GM04504 (cell line): Measurements from ENCODE around the gene ZNF592.
"Not testable (repeated sequence)": the region's sequence is repeated elsewhere in the genome, so short reads cannot be mapped to it uniquely, and the experiment has no call there.

ENCODE experiments used
- DNase-seq: peaks from one replicate; pipeline ENCODE4 v3.0.0-alpha.2; 2012; ENCODE audit warnings: low read depth

Gene ZNF592

GRCh38 chr15:84748274-84749110, at the start of gene ZNF592:
Gene ZNF592 (plus strand): TSS chr15:84748592. CDS start chr15:84782676, 34,084 bp downstream.
- DNase-seq = peak; percentile 64

- no peak for DNase-seq
These were observed 48.7 kb upstream of the ZNF592 start for GRCh38 chr15:84699538-84700191.

- no peak for DNase-seq
These were observed 45.4 kb upstream of the ZNF592 start for GRCh38 chr15:84702961-84703482.

- no peak for DNase-seq
These were observed 44.6 kb upstream of the ZNF592 start for GRCh38 chr15:84703808-84704207.

- no peak for DNase-seq
These were observed 34.0 kb upstream of the ZNF592 start for GRCh38 chr15:84714372-84714771.

DNA sequence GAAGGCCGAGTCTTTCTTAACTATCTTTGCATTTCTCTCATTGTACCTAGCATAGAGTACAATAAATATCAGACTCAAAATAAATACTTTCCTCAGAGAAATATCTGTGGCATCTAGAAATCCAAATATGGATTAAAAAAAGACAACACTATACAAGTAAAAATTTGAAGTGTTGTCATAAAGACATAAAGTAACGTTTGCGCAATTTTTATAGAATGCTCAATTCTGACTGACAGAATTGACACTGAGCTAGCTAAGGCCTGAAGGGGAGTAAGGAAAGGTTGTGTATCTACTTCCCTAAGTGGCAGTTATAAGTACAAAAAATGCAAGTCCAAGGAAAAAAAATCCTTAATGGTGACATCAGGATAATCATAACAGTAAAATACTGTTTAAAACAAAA, 33.6 kb upstream of the ZNF592 start:
- no peak for DNase-seq

- no peak for DNase-seq
These were observed 32.9 kb upstream of the ZNF592 start for GRCh38 chr15:84715441-84716035.

DNA sequence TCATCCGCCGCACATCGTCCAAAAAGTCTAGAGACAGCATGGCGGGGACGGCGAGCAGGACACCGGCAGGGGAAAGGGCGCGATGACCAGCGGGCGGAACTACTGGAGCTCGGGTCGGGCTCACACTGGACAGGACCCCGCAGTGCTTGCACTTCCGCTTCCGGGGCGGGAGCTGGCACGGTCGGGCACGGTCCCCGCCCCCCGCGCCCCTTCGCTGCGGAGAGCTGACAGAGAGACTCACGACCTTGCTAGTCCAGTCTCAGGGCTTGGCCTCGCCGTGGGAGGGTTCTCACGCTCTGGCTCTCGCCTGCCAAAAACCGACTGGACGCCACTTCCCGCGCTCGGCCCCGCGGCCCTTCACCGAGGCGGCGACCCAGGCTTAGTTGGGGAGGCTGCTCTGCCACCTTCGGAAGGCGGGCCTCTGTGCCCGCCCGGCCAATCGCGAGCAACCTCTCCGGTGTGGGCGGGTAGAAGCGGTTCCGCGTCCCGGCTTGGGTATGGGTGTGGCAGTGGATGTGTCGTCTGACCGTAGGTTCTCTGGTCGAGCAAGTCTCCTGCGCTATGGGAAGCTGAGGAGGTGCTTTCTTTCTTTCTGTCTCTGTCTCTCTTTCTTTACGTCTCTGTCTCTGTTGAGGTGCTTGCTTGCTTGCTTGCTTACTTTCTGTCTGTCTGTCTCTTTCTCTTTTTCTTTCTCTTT, 32.2 kb upstream of the ZNF592 start, which contains the start of gene SEC11A:
TSS of gene SEC11A (minus strand) at position 104 of the 697 bp plus-strand sequence. CDS start at position 40, 64 bp downstream.
- DNase-seq = peak; percentile 89

DNA sequence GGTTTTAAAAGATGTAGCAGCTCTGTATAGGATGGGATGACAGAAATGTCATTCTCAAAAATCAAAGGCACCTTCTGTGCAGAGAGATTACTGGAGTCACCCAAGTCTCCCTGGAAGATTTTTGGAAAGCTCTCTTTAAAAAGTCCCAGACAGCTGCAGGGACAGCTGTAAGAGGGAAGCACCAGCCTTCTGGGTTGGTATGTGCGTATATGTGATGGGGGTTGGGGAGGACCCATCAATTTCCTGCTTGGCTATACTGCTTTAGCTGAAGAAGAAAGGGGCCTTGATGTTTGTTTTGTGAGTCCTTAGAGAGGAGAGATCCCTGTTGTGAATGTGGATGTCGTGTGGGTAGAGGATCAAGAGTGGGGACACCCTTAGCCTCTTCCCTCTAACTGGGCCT, 27.0 kb upstream of the ZNF592 start:
- no peak for DNase-seq

- DNase-seq = no peak
These were observed 25.8 kb upstream of the ZNF592 start for GRCh38 chr15:84722628-84723027.

DNA sequence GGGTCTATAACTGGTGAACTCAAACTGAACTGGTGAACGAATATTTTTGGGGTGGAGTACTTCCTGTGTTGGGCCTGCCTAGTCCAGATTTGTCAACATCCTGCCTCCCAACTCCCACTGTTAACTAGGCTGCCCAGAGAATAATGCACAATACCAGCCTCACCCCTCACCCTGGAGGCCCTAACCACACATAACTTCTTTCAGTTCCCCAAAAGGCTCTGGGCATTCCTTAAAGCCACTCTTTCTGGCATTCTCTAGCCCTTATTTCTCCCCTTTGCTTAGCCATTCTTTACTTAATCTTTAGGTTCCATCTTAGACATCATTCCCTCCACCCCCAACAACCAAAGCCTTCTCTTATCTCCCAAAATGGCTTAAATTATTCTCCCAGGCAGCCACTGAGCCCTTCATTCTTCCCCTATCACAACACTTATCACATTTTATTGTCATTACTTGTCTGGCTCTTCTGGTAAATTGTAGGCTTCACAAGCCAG, 23.3 kb upstream of the ZNF592 start:
- no peak for DNase-seq

- DNase-seq = no peak
These were observed 21.0 kb upstream of the ZNF592 start for GRCh38 chr15:84727429-84727828.

GRCh38 chr15:84731774-84732173, 16.6 kb upstream of the ZNF592 start:
- peak; percentile 63 for DNase-seq

- no peak for DNase-seq
These were observed 13.5 kb upstream of the ZNF592 start for GRCh38 chr15:84734794-84735479.

DNA sequence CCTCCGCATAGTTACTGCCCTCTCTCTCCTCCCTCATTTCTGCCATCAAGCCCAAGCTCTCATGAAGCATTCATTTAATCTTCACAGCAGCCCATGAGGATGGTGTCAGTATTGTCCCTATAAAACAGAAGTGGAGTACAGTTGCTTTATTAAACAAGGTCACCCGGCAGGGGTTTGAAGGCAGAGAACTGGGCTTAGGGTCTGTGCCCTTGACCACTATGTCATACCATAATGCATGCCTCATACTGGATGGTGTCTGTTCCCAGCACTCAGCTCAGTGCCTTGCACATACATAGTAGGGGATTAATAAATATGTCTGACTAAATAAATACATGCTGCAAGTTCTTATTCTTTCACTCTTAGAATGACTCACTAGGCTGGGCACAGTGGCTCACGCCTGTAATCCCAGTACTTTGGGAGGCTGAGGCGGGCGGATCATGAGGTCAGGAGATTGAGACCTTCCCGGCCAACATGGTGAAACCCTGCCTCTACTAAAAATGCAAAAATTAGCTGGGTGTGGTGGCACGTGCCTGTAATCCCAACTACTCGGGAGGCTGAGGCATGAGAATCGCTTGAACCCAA, 12.8 kb upstream of the ZNF592 start:
- not testable (repeated sequence) for DNase-seq

- DNase-seq = no peak
These were observed 12.0 kb upstream of the ZNF592 start for GRCh38 chr15:84736375-84736774.

- no peak for DNase-seq
These were observed 11.4 kb upstream of the ZNF592 start for GRCh38 chr15:84737005-84737404.

- DNase-seq = no peak
These were observed 7.7 kb upstream of the ZNF592 start for GRCh38 chr15:84740691-84741090.

DNA sequence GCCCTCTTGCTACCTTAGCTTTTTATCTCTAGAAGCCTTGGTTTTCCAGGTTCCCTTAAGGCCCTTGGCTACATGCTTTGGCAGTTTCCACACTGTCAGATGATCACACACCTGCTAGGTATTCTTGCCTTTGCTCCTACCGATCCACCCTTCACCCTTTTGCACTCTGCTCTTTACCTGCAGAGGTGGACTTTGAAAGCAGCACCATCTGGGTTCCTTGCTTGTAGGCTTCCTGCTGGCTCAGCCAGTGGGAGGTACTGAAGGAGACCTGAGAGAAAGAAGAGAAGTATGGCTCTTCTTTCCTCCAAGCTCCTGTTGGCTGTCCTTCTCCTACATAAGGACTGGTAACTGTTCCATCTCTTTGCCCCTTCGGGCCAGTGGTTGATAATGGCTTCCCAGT, 7.3 kb upstream of the ZNF592 start:
- no peak for DNase-seq

GRCh38 chr15:84747416-84748273, 747 bp upstream of the ZNF592 start:
- peak; percentile 34 for DNase-seq
